ENCODE data around the gene CRHR1.
"Not testable (repeated sequence)": the region's sequence is repeated elsewhere in the genome, so short reads cannot be mapped to it uniquely, and the experiment has no call there.

The CRHR1 gene

GRCh38 chr17:45845376-45846185 lies 61.5 kb downstream of the CRHR1 start:
- DNase-seq (ENCODE audit: low spot score): no peak

GRCh38 chr17:45846223-45846622 lies 62.1 kb downstream of the CRHR1 start:
- DNase-seq (ENCODE audit: low spot score): no peak

GRCh38 chr17:45846646-45847045 lies 62.5 kb downstream of the CRHR1 start:
- no peak for DNase-seq (ENCODE audit: low spot score)

GRCh38 chr17:45847101-45847500 lies 63.0 kb downstream of the CRHR1 start:
- DNase-seq (ENCODE audit: low spot score): no peak

GRCh38 chr17:45847747-45848146 lies 63.6 kb downstream of the CRHR1 start:
- no peak for DNase-seq (ENCODE audit: low spot score)

- no peak for DNase-seq (ENCODE audit: low spot score)
Observed at GRCh38 chr17:45848405-45848804, 64.3 kb downstream of the CRHR1 start.

GRCh38 chr17:45848868-45849535 lies 64.9 kb downstream of the CRHR1 start:
- no peak for DNase-seq (ENCODE audit: low spot score)

- DNase-seq (ENCODE audit: low spot score): no peak
Observed at GRCh38 chr17:45849536-45849990, 65.4 kb downstream of the CRHR1 start.

- DNase-seq (ENCODE audit: low spot score): no peak
Observed at GRCh38 chr17:45850011-45850410, 65.9 kb downstream of the CRHR1 start.

GRCh38 chr17:45850468-45850867 lies 66.3 kb downstream of the CRHR1 start:
- no peak for DNase-seq (ENCODE audit: low spot score)

GRCh38 chr17:45851022-45851421 lies 66.9 kb downstream of the CRHR1 start:
- DNase-seq (ENCODE audit: low spot score): no peak

GRCh38 chr17:45851464-45851863 lies 67.3 kb downstream of the CRHR1 start:
- peak; percentile 47 for DNase-seq (ENCODE audit: low spot score)

GRCh38 chr17:45851873-45852272 lies 67.8 kb downstream of the CRHR1 start:
- no peak for DNase-seq (ENCODE audit: low spot score)

- DNase-seq (ENCODE audit: low spot score): peak; percentile 86
Observed at GRCh38 chr17:45852535-45853297, 68.6 kb downstream of the CRHR1 start.

- DNase-seq (ENCODE audit: low spot score): no peak
Observed at GRCh38 chr17:45854209-45854608, 70.1 kb downstream of the CRHR1 start.

- DNase-seq (ENCODE audit: low spot score): no peak
Observed at GRCh38 chr17:45855691-45856336, 71.7 kb downstream of the CRHR1 start.

- DNase-seq (ENCODE audit: low spot score): peak; percentile 62
Observed at GRCh38 chr17:45857977-45858708, 74.0 kb downstream of the CRHR1 start.

- no peak for DNase-seq (ENCODE audit: low spot score)
Observed at GRCh38 chr17:45861165-45861564, 77.0 kb downstream of the CRHR1 start.

GRCh38 chr17:45862127-45862526 lies 78.0 kb downstream of the CRHR1 start:
- not testable (repeated sequence) for DNase-seq (ENCODE audit: low spot score)

- no peak for DNase-seq (ENCODE audit: low spot score)
Observed at GRCh38 chr17:45863857-45864654, 79.9 kb downstream of the CRHR1 start.

GRCh38 chr17:45867171-45867570 lies 83.1 kb downstream of the CRHR1 start:
- DNase-seq (ENCODE audit: low spot score): no peak
